Breast epithelium (tissue), 4 donors: ENCODE results near the gene GMPR. TPM values are rescaled to one million over a fixed set of nuclear protein-coding genes. Genes with fewer than 3 reads are reported as not detected.

Source experiments
- DNase-seq, 2 donors: peaks; one replicate each; pipeline ENCODE4 v3.0.0-alpha.2; 2019; ENCODE audit warnings: low spot score in 2 of 2
- H3K27ac ChIP-seq, 2 donors: fragments of 200-600 bp; sonication (generic) in 1 of 2; one replicate each; pipeline ENCODE4 v1.5.1; 2016 to 2019; ENCODE audit warnings: mild to moderate bottlenecking in 1 of 2
- H3K27me3 ChIP-seq, 2 donors: fragments of 200-600 bp; sonication (generic) in 1 of 2; one replicate each; pipeline versions ENCODE4 v1.5.1 to v1.6.0; 2017 to 2019; ENCODE audit warnings: control low read depth in 1 of 2, mild to moderate bottlenecking in 1 of 2
- H3K36me3 ChIP-seq: fragments of 200-600 bp; one replicate; pipeline ENCODE4 v1.5.1; 2019
- H3K4me1 ChIP-seq, 2 donors: fragments of 200-600 bp; sonication (generic); one replicate each; pipeline ENCODE4 v1.5.1; 2016 to 2019; ENCODE audit warnings: control low read depth in 1 of 2
- H3K4me3 ChIP-seq, 3 donors: fragments of 200-600 bp; sonication (generic); 1 replicate in 2 of 3; 2 replicates in 1 of 3; pipeline ENCODE4 v1.5.1; 2016 to 2019; ENCODE audit warnings: mild to moderate bottlenecking in 3 of 3, moderate library complexity in 2 of 3
- H3K9me3 ChIP-seq, 2 donors: fragments of 200-600 bp; sonication (generic) in 1 of 2; one replicate each; pipeline ENCODE4 v1.5.1; 2016 to 2019; ENCODE audit warnings: control low read depth in 1 of 2
- POLR2A ChIP-seq: fragments of 450-650 bp; IDR thresholded peaks from one replicate; pipeline ENCODE4 v1.6.1; 2016; ENCODE audit warnings: antibody characterized with exemption, mild to moderate bottlenecking, moderate library complexity
- POLR2AphosphoS5 ChIP-seq, 3 donors: sonication (generic); formaldehyde crosslinking; IDR thresholded peaks; one replicate each; pipeline ENCODE4 v1.6.1; 2017; ENCODE audit warnings: antibody characterized with exemption in 3 of 3
- intact Hi-C: fragments of 100-400 bp; cut with DNase I; formaldehyde crosslinking; loops from one replicate; pipeline ENCODE4 v1.15.1; 2023; ENCODE audit warnings: low total_unique reads
- total RNA-seq, 3 donors: library from RNA; depleted of rRNA; stranded (reverse); fragments of >200 nt; gene quantifications; one replicate each; pipeline ENCODE4 v1.1.0, GENCODE V29; 2016
- TF ChIP-seq, protein P1 (sequence below), 3 donors: fragments of 450-650 bp; IDR thresholded peaks; one replicate each; pipeline ENCODE4 v1.5.1; 2016 to 2017; ENCODE audit warnings: antibody characterized with exemption in 3 of 3, mild to moderate bottlenecking in 3 of 3, moderate library complexity in 3 of 3

GMPR gene
- total RNA-seq, 3 donors from 2014 or later = 4.3 to 16.4 (median 5.9) TPM

- no peak for DNase-seq
- H3K27ac ChIP-seq = no peak overlapping the region
- H3K36me3 ChIP-seq = no peaks in the 10 kb centered on the region
- intact Hi-C loops = no loop called here
- peaks cover 4 to 12% of the 10 kb centered on the region in 2 donors for H3K4me1 ChIP-seq
- H3K9me3 ChIP-seq = no peaks in the 10 kb centered on the region
- TF ChIP-seq POLR2AphosphoS5 (IDR thresholded peaks at IDR 0.05) = no peak
- TF ChIP-seq, protein P1, sequence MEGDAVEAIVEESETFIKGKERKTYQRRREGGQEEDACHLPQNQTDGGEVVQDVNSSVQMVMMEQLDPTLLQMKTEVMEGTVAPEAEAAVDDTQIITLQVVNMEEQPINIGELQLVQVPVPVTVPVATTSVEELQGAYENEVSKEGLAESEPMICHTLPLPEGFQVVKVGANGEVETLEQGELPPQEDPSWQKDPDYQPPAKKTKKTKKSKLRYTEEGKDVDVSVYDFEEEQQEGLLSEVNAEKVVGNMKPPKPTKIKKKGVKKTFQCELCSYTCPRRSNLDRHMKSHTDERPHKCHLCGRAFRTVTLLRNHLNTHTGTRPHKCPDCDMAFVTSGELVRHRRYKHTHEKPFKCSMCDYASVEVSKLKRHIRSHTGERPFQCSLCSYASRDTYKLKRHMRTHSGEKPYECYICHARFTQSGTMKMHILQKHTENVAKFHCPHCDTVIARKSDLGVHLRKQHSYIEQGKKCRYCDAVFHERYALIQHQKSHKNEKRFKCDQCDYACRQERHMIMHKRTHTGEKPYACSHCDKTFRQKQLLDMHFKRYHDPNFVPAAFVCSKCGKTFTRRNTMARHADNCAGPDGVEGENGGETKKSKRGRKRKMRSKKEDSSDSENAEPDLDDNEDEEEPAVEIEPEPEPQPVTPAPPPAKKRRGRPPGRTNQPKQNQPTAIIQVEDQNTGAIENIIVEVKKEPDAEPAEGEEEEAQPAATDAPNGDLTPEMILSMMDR (IDR thresholded peaks at IDR 0.05) = peak in 2 of 3 donors; percentile 33 to 43
- H3K4me3 ChIP-seq = no peak overlapping the region
- no peaks in the 10 kb centered on the region for H3K27me3 ChIP-seq
Measured at GRCh38 chr6:16316741-16317251, 78.4 kb downstream of the GMPR start.

DNA sequence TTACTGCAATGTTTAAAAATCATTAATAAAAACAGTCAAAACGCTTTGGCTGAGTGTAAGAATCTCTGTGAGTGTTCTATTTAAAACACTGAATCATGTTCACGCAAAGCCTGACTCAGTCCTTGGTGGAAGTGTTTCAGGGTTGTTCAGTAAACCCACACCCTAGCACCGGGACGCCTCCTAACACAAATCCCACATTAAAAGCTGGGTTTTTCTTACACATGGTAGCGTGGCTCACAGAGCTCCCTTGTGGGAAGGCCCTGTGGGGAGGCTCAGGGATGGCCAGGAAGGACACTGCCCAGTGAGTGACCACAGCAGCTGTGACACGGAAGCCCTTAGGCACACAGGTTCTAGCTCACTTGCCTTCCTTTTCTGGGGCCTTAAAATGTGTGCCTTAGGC lies 80.2 kb downstream of the GMPR start:
- TF ChIP-seq, protein P1 (IDR thresholded peaks at IDR 0.05) = no peak
- TF ChIP-seq POLR2AphosphoS5 (IDR thresholded peaks at IDR 0.05) (no peak), POLR2A (no peak)
- intact Hi-C loops = no loop called here

DNA sequence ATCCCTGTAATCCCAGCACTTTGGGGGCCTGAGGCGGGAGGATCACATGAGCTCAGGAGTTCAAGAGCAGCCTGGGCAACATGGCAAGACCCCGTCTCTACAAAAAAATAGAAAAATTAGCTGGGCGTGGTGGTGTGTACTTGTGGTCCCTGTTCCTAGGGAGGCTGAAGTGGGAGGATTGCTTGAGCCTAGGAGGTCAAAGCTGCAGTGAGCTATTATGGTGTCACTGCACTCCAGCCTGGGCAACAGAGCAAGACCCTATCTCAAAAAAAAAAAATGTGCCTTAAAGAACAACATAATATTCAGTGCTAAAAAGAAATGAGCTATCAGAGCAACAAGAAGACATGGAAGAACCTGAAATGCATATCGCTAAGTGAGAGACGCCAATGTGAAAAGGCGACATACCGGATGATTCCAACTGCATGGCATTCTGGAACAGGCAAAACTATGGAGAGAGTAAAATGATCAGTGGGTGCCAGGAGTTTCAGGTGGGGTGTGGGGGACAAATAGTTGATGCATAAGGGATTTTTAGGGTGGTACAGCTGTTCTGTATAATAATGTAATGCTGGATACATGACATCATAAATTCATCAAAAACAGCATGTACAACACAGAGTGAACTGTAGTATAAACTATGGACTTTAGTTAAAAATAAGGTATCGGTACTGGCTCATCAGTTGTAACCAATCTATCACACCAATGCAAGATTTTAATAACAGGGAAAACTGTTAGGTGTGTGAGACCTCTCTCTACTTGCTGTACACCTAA lies 80.8 kb downstream of the GMPR start:
- DNase-seq = no peak
- H3K4me3 ChIP-seq = no peak overlapping the region
- TF ChIP-seq, protein P1 (IDR thresholded peaks at IDR 0.05) = no peak
- TF ChIP-seq POLR2AphosphoS5 (IDR thresholded peaks at IDR 0.05) (no peak), POLR2A (no peak)
- H3K4me1 ChIP-seq = peaks cover 4 to 12% of the 10 kb centered on the region in 2 donors
- H3K27ac ChIP-seq = peak overlapping the region in 1 of 2 donors; percentile 64
- H3K36me3 ChIP-seq = no peaks in the 10 kb centered on the region
- no peaks in the 10 kb centered on the region for H3K9me3 ChIP-seq
- intact Hi-C loops = no loop called here
- H3K27me3 ChIP-seq = no peaks in the 10 kb centered on the region

More for the DNA sequence above, 80.2 kb downstream of the GMPR start:
- no peaks in the 10 kb centered on the region for H3K36me3 ChIP-seq
- no peak overlapping the region for H3K4me3 ChIP-seq
- H3K27ac ChIP-seq = no peak overlapping the region
- no peaks in the 10 kb centered on the region for H3K9me3 ChIP-seq
- DNase-seq = no peak
- H3K4me1 ChIP-seq = peaks cover 4 to 12% of the 10 kb centered on the region in 2 donors
- no peaks in the 10 kb centered on the region for H3K27me3 ChIP-seq

DNA sequence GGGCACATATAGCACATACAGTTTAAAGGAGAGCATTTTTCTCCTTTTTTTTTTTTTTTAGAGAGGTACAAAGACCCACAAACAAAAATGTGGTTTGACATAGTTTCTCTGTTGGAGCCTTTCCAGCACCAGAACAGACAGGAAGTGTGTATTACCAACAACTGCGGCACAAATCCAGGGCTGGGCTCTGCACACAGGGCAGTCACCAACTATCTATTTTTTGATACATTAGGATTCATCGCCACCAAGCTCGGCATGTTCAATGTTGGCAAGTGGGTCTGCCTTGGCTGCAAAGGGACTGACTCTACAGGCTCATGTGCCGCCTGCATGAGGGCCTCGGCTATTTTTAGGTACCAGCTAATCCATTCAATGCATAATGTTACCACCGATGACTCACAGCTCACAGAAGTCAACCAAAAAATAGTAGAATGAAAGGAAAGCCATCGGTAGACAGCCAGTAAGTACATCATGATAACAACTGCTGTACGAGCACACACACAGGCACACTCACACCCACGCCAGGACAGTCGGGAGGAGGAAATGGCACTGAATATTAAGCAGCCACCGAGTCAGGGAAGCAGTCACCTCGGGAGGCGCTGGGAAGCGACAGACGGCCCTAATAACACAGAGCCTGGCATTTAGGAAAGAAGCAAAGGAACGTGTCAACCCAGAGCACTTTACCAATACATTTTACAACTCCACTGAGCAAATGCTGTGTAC lies 81.6 kb downstream of the GMPR start:
- Histone ChIP-seq H3K4me3 (peak overlapping the region; percentile 11 to 45 (median 16)), H3K27me3 (no peaks in the 10 kb centered on the region), H3K9me3 (no peaks in the 10 kb centered on the region), H3K36me3 (no peaks in the 10 kb centered on the region), H3K4me1 (peaks cover 4 to 12% of the 10 kb centered on the region in 2 donors), H3K27ac (peak overlapping the region; percentile 64 to 84)
- intact Hi-C loops = no loop called here
- TF ChIP-seq POLR2AphosphoS5 (IDR thresholded peaks at IDR 0.05) = peak in 2 of 3 donors; percentile 31 to 43
- TF ChIP-seq, protein P1 (IDR thresholded peaks at IDR 0.05) = no peak
- DNase-seq = peak in 1 of 2 donors; percentile 71
